GM18498 (cell line): ENCODE results near the gene SEMA3F.

Experiments
- ATAC-seq: cut with Tn5 transposase; IDR thresholded peaks from one replicate; pipeline ENCODE4 v1.9.1; 2021; ENCODE audit warnings: mild to moderate bottlenecking, moderate library complexity; ENCODE audit not compliant: unreplicated experiment

The SEMA3F gene

GRCh38 chr3:50169232-50169832 lies 14.2 kb downstream of the SEMA3F start:
- ATAC-seq, result no peak

DNA sequence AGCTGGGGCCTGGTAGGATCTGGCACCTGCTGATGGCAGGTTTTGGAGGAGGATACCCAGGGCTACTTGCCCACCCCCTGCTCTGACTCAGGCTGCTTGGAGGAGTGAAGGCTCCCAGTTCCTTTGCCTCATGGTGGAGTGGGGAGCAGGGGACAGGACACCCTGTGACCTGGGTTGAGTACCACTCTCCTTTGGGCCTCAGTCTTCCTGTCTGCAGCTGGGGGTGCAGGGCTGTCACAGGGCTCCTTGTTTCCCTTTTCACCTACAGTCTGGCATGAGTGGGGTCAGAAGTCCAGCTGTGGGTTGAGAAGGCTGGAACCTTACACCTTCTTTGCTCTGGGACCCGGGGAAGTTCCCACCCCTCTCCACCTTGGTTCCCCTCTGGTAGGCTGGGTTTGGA lies 14.7 kb downstream of the SEMA3F start:
- ATAC-seq, result no peak

DNA sequence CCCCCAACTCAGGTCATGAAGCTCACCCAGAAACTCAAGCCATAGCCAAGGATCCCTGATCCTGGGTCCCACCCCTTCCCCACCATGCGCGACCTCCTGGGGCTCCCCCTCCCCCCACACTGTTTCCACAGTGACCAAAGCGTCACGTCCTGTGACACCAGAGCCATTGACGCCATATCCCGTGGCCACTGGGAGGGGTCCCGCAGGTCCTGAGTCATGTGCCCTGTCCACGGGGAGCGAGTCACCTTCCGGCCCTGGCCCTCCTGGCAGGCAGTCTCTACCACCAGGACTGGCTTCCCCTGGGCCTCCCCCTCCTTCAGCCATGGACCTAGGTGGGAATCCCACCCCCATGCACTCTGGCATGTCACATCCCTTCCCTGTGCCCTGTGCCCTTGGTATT lies 15.6 kb downstream of the SEMA3F start:
- ATAC-seq, result no peak

DNA sequence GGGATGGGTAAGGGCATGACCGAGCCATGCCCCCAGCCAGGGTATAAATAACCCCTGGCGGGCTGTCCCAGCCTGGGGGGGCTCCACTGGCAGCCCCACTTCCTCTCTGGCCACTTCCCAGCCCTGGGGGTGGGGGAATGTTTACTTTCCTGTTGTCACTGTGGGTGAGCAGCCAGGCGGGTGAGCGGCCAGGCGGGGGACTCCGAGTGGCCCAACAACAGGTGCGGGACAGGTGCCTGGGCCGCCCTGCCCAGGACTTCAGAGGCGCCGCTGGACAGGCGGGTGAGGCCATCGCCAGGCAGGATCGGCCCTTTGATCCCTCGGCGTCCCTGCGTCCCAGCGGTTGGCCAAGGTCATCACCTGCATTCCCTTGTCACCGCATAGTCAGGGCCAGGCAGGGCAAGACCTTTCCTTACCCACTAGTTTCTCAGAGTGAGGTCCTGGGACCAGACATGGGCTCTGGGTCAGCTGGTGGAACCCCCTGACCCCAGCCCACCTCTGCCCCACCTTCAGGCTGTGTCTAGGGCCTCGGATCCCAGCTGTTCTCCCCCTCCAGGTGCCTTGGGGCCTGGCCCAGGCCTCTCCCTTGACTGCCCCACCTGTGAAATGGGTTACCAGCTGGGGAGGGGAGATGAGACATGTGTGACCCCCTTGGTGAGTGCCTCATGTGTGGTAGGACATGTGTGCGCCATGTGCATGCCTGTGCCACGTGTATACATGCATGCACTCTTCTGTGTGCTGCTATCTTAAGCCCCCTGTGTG lies 16.6 kb downstream of the SEMA3F start:
- ATAC-seq, result no peak

GRCh38 chr3:50172626-50173220 lies 17.6 kb downstream of the SEMA3F start:
- ATAC-seq, result no peak

DNA sequence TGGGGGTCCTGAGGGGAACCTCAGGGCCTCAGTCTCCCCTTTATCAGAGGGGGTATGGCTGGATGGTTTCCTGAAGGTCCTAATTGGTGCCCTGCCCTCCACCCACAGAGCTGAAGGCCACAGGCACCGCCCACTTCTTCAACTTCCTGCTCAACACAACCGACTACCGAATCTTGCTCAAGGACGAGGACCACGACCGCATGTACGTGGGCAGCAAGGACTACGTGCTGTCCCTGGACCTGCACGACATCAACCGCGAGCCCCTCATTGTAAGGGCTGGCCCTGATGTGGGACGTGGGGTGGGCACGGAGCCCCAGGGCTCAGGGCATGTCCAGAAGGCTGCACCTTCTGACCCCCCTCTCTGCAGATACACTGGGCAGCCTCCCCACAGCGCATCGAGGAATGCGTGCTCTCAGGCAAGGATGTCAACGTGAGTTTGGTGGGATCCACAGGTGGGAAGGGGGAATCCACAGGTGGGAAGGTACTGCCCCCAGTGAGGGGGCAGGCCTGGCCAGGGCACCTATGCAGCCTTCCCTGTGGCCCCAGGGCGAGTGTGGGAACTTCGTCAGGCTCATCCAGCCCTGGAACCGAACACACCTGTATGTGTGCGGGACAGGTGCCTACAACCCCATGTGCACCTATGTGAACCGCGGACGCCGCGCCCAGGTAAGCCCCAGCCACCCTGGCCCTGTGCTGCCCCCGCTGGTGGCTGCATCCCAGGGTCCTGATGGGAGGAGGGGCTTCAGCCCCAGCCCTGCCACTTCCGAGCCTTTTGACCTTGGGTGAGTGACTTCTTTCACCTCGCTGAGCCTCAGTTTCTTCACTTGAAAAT lies 18.8 kb downstream of the SEMA3F start:
- no peak for ATAC-seq

DNA sequence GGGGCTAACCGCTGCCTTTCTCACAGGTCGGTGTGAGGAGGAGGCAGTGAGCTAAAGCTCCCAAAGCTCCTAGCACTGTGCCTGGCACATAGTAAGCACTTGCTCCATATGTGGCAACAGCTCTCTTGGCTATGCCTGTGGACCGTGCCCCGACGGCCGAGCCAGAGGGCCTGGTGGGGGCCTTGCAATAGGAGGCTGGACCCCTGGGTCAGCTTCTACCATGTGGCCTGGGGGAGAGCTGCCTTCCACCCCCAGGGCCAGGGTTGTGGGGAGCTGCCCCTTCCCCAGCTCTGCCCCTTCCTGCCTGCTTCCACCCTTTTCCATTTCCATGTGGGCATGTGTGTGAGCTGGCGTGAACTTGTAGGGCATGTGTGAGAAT lies 19.4 kb downstream of the SEMA3F start:
- ATAC-seq, result no peak

DNA sequence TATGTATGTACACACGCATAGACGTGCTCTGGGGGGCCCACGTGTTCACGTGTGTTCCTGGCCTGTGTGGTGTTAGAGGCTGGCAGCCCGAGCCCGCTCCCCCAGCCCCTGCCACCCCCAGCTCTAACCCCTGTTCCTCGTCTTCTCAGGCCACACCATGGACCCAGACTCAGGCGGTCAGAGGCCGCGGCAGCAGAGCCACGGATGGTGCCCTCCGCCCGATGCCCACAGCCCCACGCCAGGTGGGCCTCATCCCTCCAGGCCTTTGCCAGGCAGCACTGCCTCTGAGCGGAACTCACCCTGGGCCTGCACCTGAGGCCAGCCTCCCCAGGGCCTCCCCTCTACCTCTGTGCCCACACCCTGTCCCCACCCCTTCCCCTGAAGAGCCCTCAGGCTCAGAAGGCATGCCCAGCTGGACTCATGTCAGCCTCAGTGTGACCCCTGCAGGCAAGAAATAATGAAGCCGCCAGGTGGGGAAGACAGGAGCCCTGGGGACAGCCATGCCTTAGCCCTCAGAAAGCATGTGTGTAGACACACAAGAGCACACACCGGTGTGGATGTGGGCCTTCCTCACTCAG lies 19.9 kb downstream of the SEMA3F start:
- no peak for ATAC-seq

GRCh38 chr3:50177346-50177745 lies 22.2 kb downstream of the SEMA3F start:
- ATAC-seq, result no peak

DNA sequence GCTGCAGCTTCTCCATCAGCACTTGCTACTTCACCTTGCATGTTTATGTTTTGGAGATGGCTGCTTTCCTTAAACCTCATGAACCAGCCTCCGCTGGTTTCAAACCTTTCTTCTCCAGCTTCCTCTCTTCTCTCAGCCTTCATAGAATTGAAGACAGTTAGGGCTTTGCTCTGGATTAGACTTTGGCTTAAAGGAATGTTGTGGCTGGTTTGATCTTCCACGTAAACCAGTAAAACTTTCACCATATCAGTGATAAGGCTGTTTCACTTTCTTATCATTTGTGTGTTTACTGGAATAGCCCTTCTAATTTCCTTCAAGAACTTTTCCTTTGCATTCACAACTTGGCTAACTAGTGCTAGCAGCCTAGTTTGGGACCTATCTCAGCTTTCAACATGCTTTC lies 24.6 kb downstream of the SEMA3F start:
- no peak for ATAC-seq

DNA sequence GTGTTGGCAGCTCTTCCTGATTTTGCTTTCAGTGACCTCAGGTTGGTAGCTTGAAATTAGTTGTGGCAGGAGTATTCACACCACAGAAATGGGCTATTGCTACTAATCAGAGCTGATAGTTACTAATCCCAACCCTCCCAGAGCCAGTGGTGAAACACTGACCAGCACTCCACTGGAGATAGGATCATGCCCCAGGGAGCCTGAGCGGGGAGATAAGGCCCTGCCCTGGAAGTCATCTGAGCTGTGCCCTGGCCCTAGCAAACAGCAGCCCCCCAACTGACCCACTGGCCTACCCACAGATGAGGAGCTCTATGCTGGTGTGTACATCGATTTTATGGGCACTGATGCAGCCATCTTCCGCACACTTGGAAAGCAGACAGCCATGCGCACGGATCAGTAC lies 26.9 kb downstream of the SEMA3F start:
- no peak for ATAC-seq

DNA sequence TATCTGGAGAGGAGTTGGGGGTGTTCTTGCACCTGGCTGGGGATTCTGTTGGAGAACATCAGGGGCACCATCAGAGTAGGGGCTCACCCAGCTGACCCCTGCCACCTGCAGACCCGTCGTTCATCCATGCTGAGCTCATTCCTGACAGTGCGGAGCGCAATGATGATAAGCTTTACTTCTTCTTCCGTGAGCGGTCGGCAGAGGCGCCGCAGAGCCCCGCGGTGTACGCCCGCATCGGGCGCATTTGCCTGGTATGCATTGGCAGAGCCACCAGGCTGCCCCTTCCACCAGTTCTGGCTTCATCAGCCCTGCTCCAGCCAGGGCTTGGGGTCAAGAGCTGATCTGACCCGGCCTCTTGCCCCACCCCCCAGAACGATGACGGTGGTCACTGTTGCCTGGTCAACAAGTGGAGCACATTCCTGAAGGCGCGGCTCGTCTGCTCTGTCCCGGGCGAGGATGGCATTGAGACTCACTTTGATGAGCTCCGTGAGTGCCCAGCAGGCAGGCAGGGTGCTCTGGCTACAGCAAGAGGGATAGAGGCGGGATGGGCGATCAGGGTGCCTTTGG lies 27.5 kb downstream of the SEMA3F start:
- no peak for ATAC-seq

GRCh38 chr3:50183755-50184154 lies 28.6 kb downstream of the SEMA3F start:
- no peak for ATAC-seq

GRCh38 chr3:50184242-50184978 lies 29.3 kb downstream of the SEMA3F start:
- ATAC-seq, result no peak

DNA sequence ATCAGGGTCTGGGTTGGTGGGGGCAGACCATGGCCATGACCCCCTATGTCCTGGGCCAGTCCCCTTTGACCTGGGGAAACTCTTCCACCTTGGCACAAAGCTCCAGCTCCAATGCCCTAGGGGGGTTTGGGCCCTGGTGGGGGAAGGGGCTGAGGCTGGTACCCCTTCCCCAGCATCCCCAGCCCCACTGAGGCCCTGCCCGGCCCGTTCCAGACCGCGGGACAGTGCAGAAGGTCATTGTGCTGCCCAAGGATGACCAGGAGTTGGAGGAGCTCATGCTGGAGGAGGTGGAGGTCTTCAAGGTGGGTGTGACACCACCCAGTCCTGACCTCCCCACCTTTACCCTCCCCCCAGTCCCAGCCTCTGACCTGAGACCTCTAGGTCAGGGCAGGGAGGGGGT lies 30.1 kb downstream of the SEMA3F start:
- ATAC-seq, result no peak

DNA sequence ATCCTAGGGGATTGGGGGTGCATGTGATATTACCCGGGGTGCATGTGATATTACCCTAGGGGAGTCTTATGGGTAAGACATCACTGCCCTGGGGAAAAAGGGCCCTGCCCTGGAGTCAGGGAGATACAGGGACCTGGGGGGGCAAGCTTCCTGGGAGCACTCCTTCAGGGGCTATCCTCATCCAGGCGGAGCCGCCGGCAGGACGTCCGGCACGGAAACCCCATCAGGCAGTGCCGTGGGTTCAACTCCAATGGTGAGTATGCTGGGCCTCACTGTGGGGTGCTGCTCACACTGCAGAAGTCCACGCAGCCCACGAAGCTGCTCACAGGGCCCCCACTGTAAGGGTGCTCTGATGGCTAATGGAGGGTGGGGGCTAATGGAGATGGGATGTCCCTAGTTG lies 31.0 kb downstream of the SEMA3F start:
- no peak for ATAC-seq

- no peak for ATAC-seq
These were observed 32.6 kb downstream of the SEMA3F start for GRCh38 chr3:50187750-50188149.

GRCh38 chr3:50189274-50189673 lies 34.1 kb downstream of the SEMA3F start:
- ATAC-seq, result no peak

DNA sequence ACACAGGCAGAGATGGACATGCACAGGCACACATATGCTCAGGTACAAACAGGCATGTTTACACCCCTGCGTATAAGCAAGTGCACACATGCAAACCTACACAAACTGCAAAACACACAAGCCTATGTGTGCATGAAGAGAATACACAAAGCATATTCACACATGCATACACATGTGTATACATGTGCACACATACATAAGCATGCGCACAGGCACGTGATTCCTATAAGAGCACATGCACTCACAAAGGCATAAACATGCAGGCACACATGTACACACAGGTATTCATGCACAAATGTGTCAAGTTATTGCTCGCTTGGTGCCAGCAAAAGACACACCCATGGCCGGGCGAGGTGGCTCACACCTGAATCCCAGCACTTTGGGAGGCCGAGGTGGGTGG lies 34.9 kb downstream of the SEMA3F start:
- no peak for ATAC-seq

- ATAC-seq, result no peak
These were observed 36.0 kb downstream of the SEMA3F start, which contains the start of gene GNAT1 for GRCh38 chr3:50190936-50191660. Gene GNAT1, plus strand, starts transcription at chr3:50191610. Its CDS starts 116 bp downstream, at chr3:50191726.
